GM18502 (cell line): ENCODE data around the gene KLHDC9.

Source experiments
- ATAC-seq: cut with Tn5 transposase; IDR thresholded peaks from one replicate; pipeline ENCODE4 v1.9.1; 2021; ENCODE audit warnings: mild to moderate bottlenecking; ENCODE audit not compliant: unreplicated experiment, poor library complexity

Gene KLHDC9

GRCh38 chr1:161074676-161075368 is 23.3 kb upstream of the KLHDC9 start:
- ATAC-seq = no peak

DNA sequence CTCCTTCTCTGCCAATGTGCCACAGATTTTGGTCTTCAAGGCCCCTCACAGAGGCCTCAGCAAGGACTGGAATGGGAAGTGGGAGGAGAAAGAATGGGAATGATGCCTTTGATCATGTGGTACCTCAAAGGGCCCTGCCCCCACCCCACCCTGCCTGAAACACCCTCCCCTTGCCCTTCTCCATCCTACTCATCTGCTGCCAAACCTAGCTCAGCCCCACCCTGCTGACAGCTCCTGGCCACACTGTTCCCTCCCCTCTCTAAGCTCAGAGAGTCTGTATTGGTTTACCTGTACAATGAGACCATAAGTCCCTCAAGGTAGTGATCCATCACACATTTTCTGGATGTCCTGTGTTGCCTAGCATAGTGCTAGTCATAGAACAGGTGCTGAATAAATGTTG is 21.8 kb upstream of the KLHDC9 start:
- ATAC-seq = no peak

GRCh38 chr1:161077426-161077825 is 20.7 kb upstream of the KLHDC9 start:
- ATAC-seq = no peak

- no peak for ATAC-seq
Measured at GRCh38 chr1:161079436-161080110, 18.6 kb upstream of the KLHDC9 start.

- no peak for ATAC-seq
Measured at GRCh38 chr1:161080441-161081405, 17.4 kb upstream of the KLHDC9 start.

GRCh38 chr1:161081519-161081918 is 16.6 kb upstream of the KLHDC9 start:
- ATAC-seq = no peak

DNA sequence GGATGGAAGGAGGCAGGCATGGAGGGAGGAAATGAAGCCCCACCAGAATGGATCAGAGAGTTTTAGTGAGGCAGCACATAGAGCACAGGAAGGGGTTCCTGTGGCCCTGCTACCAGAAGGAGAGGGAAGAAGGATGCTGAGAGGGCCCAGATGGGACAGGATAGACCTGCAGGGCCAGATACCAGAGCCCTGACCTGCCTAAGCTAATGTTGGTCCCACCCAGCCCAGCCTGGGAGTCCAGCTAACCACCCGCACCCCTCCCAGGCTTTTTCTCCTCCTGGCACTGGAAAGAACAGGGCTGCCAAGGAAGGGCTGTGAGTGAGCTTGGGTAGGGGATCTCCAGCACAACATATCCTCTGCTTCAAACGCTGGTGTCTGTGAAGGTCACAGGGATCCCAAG is 15.7 kb upstream of the KLHDC9 start:
- ATAC-seq = no peak

- no peak for ATAC-seq
Measured at GRCh38 chr1:161082996-161083747, 15.0 kb upstream of the KLHDC9 start.

DNA sequence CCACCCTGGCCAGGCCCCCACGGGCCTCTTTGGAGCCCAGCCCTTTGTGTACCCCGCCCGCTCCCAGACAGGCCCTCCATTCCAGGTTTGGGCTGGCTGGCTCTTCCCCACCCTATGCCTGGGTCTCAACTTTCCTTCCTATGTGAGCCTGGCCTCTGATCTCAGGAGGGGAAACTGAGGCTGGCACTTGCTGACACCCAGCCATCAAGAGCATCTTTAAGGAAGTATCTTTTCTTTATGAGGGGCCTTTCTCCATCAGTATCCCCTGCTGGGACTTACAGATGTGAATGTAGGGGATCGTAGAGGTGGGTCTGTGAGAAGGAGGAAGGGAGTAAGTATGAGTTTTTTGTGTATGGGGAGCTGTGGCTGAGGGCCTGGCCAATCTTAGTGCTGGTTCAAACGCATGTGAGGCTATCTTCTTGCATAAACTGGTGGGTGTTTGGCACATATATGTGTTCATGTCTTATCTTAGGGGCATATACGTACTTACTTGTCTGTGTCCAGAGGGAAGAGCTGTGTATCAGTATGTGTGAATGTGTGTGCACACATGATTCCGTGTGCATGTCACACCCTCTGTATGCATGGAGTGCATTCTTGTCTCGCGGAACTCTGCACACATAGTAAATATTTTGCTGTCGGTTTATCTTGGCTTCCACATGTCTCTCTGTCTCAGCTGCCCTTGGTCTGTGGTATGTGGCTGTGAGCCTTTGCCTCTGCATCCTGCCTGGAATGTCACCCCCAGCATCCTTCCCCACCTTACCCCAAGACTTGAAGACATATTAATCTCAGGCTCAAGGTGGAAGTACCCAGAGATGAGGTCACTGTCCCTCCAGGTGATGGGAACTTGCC is 14.2 kb upstream of the KLHDC9 start:
- no peak for ATAC-seq

GRCh38 chr1:161084597-161084988 is 13.6 kb upstream of the KLHDC9 start:
- no peak for ATAC-seq

GRCh38 chr1:161085165-161085564 is 13.0 kb upstream of the KLHDC9 start:
- ATAC-seq = no peak

GRCh38 chr1:161086457-161086856 is 11.7 kb upstream of the KLHDC9 start:
- ATAC-seq = no peak

DNA sequence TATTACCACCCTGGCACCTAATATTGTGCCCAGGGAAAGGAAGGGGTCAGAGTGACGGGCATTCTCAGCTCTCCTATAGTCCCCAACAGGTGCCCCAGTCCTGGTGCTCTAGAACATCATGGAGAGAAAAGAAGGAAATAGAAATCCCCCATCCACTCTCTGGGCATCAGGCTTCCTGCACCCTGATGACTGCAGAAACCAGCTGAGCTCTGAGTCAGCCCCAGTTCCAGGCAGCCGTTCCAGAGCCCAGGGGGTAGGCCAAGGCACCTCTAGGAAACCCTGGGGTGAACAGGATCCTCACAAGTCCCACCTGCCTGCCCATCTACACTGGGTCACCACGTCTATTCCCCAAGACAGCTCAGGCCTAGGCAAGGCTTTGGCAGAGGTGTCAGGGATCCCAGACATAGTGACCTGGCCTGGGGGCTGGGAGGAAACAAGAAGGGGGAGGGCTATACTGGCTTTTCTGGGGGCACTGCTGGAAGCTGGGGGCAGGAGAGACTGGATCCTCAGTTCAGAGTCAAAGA is 9.5 kb upstream of the KLHDC9 start:
- ATAC-seq = no peak

DNA sequence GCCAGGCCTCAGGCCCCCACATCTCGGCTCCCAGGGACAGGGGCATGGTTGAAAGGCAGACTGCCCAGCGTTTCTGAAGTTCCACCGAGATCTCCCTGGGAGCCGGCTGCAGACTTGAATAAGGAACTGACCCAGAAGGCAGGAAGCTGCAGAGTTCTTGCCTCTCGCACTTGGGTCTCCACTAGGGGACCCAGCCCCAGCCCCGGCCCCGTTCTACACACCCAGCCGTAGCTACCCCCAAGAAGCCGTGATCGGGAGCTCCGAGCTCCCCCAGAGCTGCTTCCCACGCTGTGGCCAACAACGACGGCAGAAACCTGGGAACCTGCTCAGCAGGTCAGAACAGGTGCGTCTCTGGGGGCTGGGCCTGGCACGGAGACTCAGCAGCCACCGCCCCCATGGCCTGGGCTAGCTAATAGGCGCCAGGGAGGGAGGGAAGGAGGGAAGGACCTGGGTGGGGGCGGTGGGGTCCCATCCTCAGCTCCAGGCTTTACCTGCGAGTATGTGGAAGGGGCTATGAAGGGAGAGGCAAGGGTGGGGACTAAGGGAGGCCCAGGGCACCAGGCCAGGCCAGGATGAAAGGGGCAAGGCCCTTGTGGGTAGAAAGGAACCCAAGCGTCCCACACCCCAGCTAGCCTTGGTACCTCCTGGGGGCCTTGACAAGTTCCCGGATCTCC is 8.8 kb upstream of the KLHDC9 start, which contains the start of gene NECTIN4:
NECTIN4 (minus strand) TSS at position 308 of the 674 bp plus-strand sequence; CDS start at position 46, 262 bp downstream.
- ATAC-seq = no peak

DNA sequence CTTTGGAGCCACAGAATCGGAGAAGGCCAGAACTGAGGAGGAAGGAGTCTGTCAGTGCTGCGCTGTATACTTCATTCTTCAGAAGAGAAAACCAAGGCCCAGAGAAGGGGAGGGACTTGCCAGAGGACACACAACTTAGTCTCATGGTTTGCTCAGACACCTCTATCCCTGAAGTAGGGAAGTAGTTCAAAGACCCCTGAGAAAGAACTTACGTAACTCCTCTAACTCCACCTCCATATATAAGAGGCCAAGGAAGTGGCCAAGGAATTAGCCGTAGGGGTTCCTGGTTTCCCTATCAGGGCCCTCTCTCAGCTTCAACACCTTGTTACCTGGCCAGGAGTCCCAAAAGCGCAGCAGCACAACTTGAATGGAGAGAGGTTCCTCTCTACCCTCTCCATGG is 8.2 kb upstream of the KLHDC9 start:
- no peak for ATAC-seq

DNA sequence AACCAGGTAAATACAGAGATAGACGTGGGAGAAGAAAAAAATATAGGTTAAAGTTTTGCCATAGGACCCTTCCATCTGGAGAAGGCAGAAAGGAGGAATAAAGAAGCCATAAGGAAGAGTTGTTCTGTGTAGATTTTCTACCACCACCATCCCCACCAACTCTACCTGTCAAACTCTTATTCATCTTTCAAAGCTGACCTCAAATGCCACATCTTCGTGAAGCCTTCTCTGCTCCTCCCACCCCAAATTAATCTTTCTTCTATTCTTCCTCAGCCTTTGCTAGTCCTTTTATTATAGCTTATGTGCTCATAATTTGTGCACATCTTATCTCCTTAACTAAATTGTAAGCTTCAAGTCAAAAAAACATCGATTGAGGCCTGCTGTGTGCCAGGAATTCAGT is 7.5 kb upstream of the KLHDC9 start:
- no peak for ATAC-seq

DNA sequence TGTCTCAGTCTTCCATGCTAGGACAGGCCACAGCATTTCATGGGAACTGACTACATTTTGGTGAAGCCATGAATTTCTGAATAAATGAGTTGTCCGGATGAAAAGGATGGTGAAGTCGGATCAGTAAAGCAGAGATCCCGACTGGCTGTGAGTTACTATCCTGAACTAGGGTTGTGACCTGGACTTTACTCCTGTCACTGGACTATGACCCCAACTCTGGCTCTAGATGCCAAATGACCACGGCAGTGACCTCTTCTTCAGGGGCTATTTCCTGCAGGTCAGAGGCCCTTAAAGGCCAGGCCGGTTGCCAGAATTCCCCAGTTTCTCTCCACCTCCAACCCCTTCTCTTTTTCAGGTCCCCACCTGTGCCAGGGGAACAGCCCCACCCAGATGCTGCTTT is 7.1 kb upstream of the KLHDC9 start:
- ATAC-seq = no peak

DNA sequence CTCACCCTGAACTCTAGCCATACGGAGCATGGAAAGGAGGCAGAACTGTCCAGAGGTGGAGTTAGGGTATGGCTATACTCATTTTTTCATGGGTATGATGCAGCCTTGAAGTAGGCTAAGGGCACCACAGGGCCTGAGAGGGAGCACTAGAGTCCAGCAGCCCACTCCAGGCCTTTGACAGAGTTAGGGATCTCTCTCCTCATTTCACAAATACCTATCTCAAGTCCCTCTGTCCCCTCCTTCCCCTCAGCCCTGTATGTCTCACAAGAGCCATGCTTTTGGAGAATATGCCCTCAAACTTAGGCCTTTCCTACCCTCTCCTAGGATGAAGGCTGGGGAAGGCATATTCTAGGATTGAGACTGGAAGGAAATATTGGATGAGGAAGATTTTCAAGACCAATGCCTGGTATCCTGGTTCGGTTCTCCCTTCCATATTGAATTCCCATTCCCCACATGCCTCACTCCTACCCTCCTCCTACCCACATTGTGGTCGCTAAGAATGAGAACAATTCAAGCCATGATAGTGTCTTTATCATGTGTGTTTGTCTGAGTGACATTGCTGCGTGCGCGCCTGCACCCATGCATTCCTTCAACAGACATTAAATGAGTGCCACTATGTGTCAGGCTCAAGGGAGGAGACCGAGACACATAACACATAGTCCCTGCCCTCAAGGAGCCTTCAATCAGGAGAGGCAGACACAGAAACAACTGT is 6.2 kb upstream of the KLHDC9 start:
- no peak for ATAC-seq
